ENCODE measurements around the gene PWWP2B.

PWWP2B gene

GRCh38 chr10:132417257-132417910 is 20.4 kb downstream of the PWWP2B start:
- Histone ChIP-seq H3K4me2 (ENCODE audit: low read length) (no peak overlapping the region), H4K20me1 (ENCODE audit: insufficient read depth, low read length) (no peaks in the 10 kb centered on the region), H3K27me3 (ENCODE audit: insufficient read depth, low read length) (no peaks in the 10 kb centered on the region), H3F3A (ENCODE audit: insufficient read depth, low read length) (no peaks in the 10 kb centered on the region), H3K79me2 (ENCODE audit: insufficient read depth, low read length) (no peaks in the 10 kb centered on the region), H3K9ac (ENCODE audit: low read length) (no peak overlapping the region), H3K27ac (ENCODE audit: low read depth, low read length, poor library complexity, severe bottlenecking) (no peak overlapping the region), H3K9me3 (ENCODE audit: low read length) (no peaks in the 10 kb centered on the region), H3K4me3 (ENCODE audit: low read depth, low read length, poor library complexity, severe bottlenecking) (no peak overlapping the region), H3K36me3 (ENCODE audit: insufficient read depth, low read length) (no peaks in the 10 kb centered on the region), H3K4me1 (ENCODE audit: insufficient read depth, low read length, severe bottlenecking) (peaks cover 22% of the 10 kb centered on the region), H2AFZ (ENCODE audit: low read length) (no peak overlapping the region), H3K9me2 (ENCODE audit: low read depth, low read length) (no peaks in the 10 kb centered on the region)
- TF ChIP-seq CTCF (IDR thresholded peaks at IDR 0.05; ENCODE audit: low read length) (no peak), EZH2 (IDR thresholded peaks at IDR 0.05; ENCODE audit: borderline replicate concordance, low read length) (no peak)

- Histone ChIP-seq H3K9ac (ENCODE audit: low read length) (no peak overlapping the region), H3K4me1 (ENCODE audit: insufficient read depth, low read length, severe bottlenecking) (peaks cover 28% of the 10 kb centered on the region), H3K27me3 (ENCODE audit: insufficient read depth, low read length) (no peaks in the 10 kb centered on the region), H3F3A (ENCODE audit: insufficient read depth, low read length) (no peaks in the 10 kb centered on the region), H3K36me3 (ENCODE audit: insufficient read depth, low read length) (no peaks in the 10 kb centered on the region), H3K27ac (ENCODE audit: low read depth, low read length, poor library complexity, severe bottlenecking) (no peak overlapping the region), H4K20me1 (ENCODE audit: insufficient read depth, low read length) (no peaks in the 10 kb centered on the region), H3K9me3 (ENCODE audit: low read length) (no peaks in the 10 kb centered on the region), H3K4me3 (ENCODE audit: low read depth, low read length, poor library complexity, severe bottlenecking) (no peak overlapping the region), H3K79me2 (ENCODE audit: insufficient read depth, low read length) (no peaks in the 10 kb centered on the region), H3K4me2 (ENCODE audit: low read length) (no peak overlapping the region), H2AFZ (ENCODE audit: low read length) (no peak overlapping the region), H3K9me2 (ENCODE audit: low read depth, low read length) (no peaks in the 10 kb centered on the region)
- TF ChIP-seq CTCF (IDR thresholded peaks at IDR 0.05; ENCODE audit: low read length) (no peak), EZH2 (IDR thresholded peaks at IDR 0.05; ENCODE audit: borderline replicate concordance, low read length) (no peak)
Observed at GRCh38 chr10:132417957-132418441, 21.0 kb downstream of the PWWP2B start.

- H3K4me1 ChIP-seq (ENCODE audit: insufficient read depth, low read length, severe bottlenecking): peaks cover 35% of the 10 kb centered on the region
Observed at GRCh38 chr10:132418527-132419416, 21.8 kb downstream of the PWWP2B start.

More at GRCh38 chr10:132418527-132419416, 21.8 kb downstream of the PWWP2B start:
- Histone ChIP-seq H3K9me3 (ENCODE audit: low read length) (no peaks in the 10 kb centered on the region), H3K4me2 (ENCODE audit: low read length) (no peak overlapping the region), H3K27ac (ENCODE audit: low read depth, low read length, poor library complexity, severe bottlenecking) (no peak overlapping the region), H4K20me1 (ENCODE audit: insufficient read depth, low read length) (no peaks in the 10 kb centered on the region), H3K9ac (ENCODE audit: low read length) (no peak overlapping the region), H3K4me3 (ENCODE audit: low read depth, low read length, poor library complexity, severe bottlenecking) (no peak overlapping the region), H2AFZ (ENCODE audit: low read length) (no peak overlapping the region), H3K36me3 (ENCODE audit: insufficient read depth, low read length) (no peaks in the 10 kb centered on the region), H3K9me2 (ENCODE audit: low read depth, low read length) (no peaks in the 10 kb centered on the region), H3K27me3 (ENCODE audit: insufficient read depth, low read length) (no peaks in the 10 kb centered on the region), H3F3A (ENCODE audit: insufficient read depth, low read length) (no peaks in the 10 kb centered on the region), H3K79me2 (ENCODE audit: insufficient read depth, low read length) (no peaks in the 10 kb centered on the region)
- no peak for TF ChIP-seq CTCF (IDR thresholded peaks at IDR 0.05; ENCODE audit: low read length)
- TF ChIP-seq EZH2 (IDR thresholded peaks at IDR 0.05; ENCODE audit: borderline replicate concordance, low read length): no peak

Measured in OCI-LY1 (cell line).